B cell (primary cell): ENCODE measurements around the gene VPS39. TPM values are rescaled to one million over a fixed set of nuclear protein-coding genes. Genes with fewer than 3 reads are reported as not detected.

Source experiments
- ATAC-seq: fragments of 200-7000 bp; cut with Tn5 transposase; one replicate; pipeline ENCODE4 v1.10.0; 2021; ENCODE audit warnings: low read depth, mild to moderate bottlenecking, moderate number of reproducible peaks, moderate library complexity
- CTCF ChIA-PET: fragments of 350-600 bp; sonication (Branson Sonifier 250); formaldehyde crosslinking; loops from one replicate; lab custom pipeline; 2021; ENCODE audit warnings: antibody characterized with exemption, inconsistent platforms; lab: Charles Lee
- POLR2A ChIA-PET: fragments of 350-600 bp; sonication (Branson Sonifier 250); formaldehyde crosslinking; loops from one replicate; lab custom pipeline; 2021; ENCODE audit warnings: antibody characterized with exemption; lab: Charles Lee
- DNase-seq: peaks from one replicate; pipeline ENCODE4 v3.0.0; 2013
- H2AFZ ChIP-seq: 2 replicates; pipeline ENCODE4 v1.6.1; 2012; ENCODE audit warnings: mild to moderate bottlenecking, low read depth, low read length; ENCODE audit not compliant: insufficient read depth, poor library complexity, severe bottlenecking
- H3K27ac ChIP-seq, 2 donors: 1 replicate in 1 of 2; 2 replicates in 1 of 2; pipeline ENCODE4 v1.5.1; 2012 to 2013; ENCODE audit warnings: low read length in 2 of 2, mild to moderate bottlenecking in 2 of 2, moderate library complexity in 1 of 2
- H3K27me3 ChIP-seq, 4 experiments: fragments of 200-600 bp in 1 of 4; sonication (generic) in 1 of 4; replicated peaks in 1 of 4; 1 replicate in 2 of 4; 2 replicates in 2 of 4; pipeline versions ENCODE4 v1.6.1 to v1.7.0; 2013 to 2016; ENCODE audit warnings: low read length in 3 of 4, mild to moderate bottlenecking in 2 of 4, mixed read lengths in 1 of 4, moderate library complexity in 1 of 4; ENCODE audit not compliant: insufficient read depth in 4 of 4, control insufficient read depth in 3 of 4; ENCODE audit errors: control extremely low read depth in 1 of 4
- H3K36me3 ChIP-seq, 2 experiments: replicated peaks in 1 of 2; 1 replicate in 1 of 2; 2 replicates in 1 of 2; pipeline versions ENCODE4 v1.6.1 to v1.7.1; 2013; ENCODE audit warnings: low read length in 1 of 2; ENCODE audit not compliant: insufficient read depth in 2 of 2, control insufficient read depth in 1 of 2; ENCODE audit errors: control extremely low read depth in 1 of 2, extremely low read depth in 1 of 2
- H3K4me1 ChIP-seq, 2 donors: fragments of 200-600 bp in 1 of 2; sonication (generic) in 1 of 2; 1 replicate in 1 of 2; 2 replicates in 1 of 2; pipeline versions ENCODE4 v1.5.1 to v1.6.1; 2013 to 2017; ENCODE audit warnings: low read length in 2 of 2; ENCODE audit not compliant: control insufficient read depth in 2 of 2, insufficient read depth in 2 of 2
- H3K4me2 ChIP-seq: replicated peaks from 2 replicates; pipeline ENCODE3; 2012; ENCODE audit warnings: mild to moderate bottlenecking, low read depth, low read length; ENCODE audit not compliant: poor library complexity, severe bottlenecking
- H3K4me3 ChIP-seq, 5 experiments: fragments of 200-600 bp in 1 of 5; sonication (generic) in 1 of 5; 1 replicate in 3 of 5; 2 replicates in 2 of 5; pipeline versions ENCODE4 v1.5.1 to v1.7.0; 2011 to 2016; ENCODE audit warnings: low read length in 4 of 5, mild to moderate bottlenecking in 4 of 5, low read depth in 2 of 5, control low read depth in 1 of 5, moderate library complexity in 1 of 5; ENCODE audit not compliant: insufficient read depth in 1 of 5; ENCODE audit errors: control extremely low read depth in 1 of 5, extremely low read depth in 1 of 5
- H3K79me2 ChIP-seq: fragments of 200-600 bp; sonication (generic); one replicate; pipeline ENCODE4 v1.6.0; 2016; ENCODE audit warnings: low read length; ENCODE audit not compliant: control insufficient read depth, insufficient read depth
- H3K9ac ChIP-seq: fragments of 200-600 bp; sonication (generic); 2 replicates; pipeline ENCODE4 v1.6.1; 2017; ENCODE audit warnings: mild to moderate bottlenecking, low read length, moderate library complexity
- H3K9me3 ChIP-seq, 3 donors: one replicate each; pipeline versions ENCODE4 v1.6.1 to v1.7.1; 2013; ENCODE audit warnings: low read length in 2 of 3; ENCODE audit not compliant: control insufficient read depth in 2 of 3, insufficient read depth in 1 of 3; ENCODE audit errors: control extremely low read depth in 1 of 3
- H4K20me1 ChIP-seq: 2 replicates; pipeline ENCODE4 v1.6.0; 2012; ENCODE audit warnings: mild to moderate bottlenecking, low read length; ENCODE audit not compliant: insufficient read depth, control insufficient read depth, poor library complexity, severe bottlenecking
- H3K27ac Mint-ChIP-seq: one replicate; pipeline ENCODE4 v1.8.0; 2021; ENCODE audit warnings: mixed read lengths
- H3K27me3 Mint-ChIP-seq: one replicate; pipeline ENCODE4 v1.8.0; 2021; ENCODE audit warnings: mixed read lengths
- H3K4me1 Mint-ChIP-seq: one replicate; pipeline ENCODE4 v1.8.0; 2021; ENCODE audit warnings: mixed read lengths
- H3K4me3 Mint-ChIP-seq: one replicate; pipeline ENCODE4 v1.8.0; 2021; ENCODE audit warnings: mixed read lengths
- H3K9me3 Mint-ChIP-seq: one replicate; pipeline ENCODE4 v1.8.0; 2022; ENCODE audit warnings: mixed read lengths; ENCODE audit not compliant: insufficient read depth
- CTCF ChIP-seq: fragments of 200-600 bp; IDR thresholded peaks from one replicate; pipeline ENCODE4 v1.8.0; 2022; ENCODE audit warnings: antibody characterized with exemption, mild to moderate bottlenecking
- EZH2 ChIP-seq: IDR thresholded peaks from 2 replicates; pipeline ENCODE4 v1.6.1; 2012; ENCODE audit warnings: borderline replicate concordance, low read depth, mild to moderate bottlenecking, moderate library complexity, low read length; ENCODE audit not compliant: insufficient read depth, poor library complexity, severe bottlenecking
- WGBS: methylation state at CpG from one replicate; pipeline ENCODE4 v1.1.5; 2013; ENCODE audit warnings: missing lambda C conversion rate; ENCODE audit not compliant: insufficient coverage; 5-methylcytosine and 5-hydroxymethylcytosine counted together
- intact Hi-C: fragments of 100-400 bp; cut with micrococcal nuclease; formaldehyde crosslinking; loops from one replicate; pipeline ENCODE4 v1.10.0; 2022
- polyA plus RNA-seq: library from polyadenylated mRNA; depleted of rRNA; stranded (reverse); fragments of >200 nt; gene quantifications from 2 replicates; pipeline ENCODE4 v1.2.3, GENCODE V29; 2012
- total RNA-seq, 2 donors: library from RNA; stranded (reverse); fragments of 120-200 nt in 1 of 2; gene quantifications; 1 replicate in 1 of 2; 2 replicates in 1 of 2; pipeline versions ENCODE4 v1.2.3 to v1.2.4, GENCODE V29; 2013 to 2022

VPS39 gene
- total and polyA plus RNA-seq, 2 donors (not counting 1 experiment from before 2014, with no cell fraction given) = 82.8 to 145 TPM

- no peaks in the 10 kb centered on the region for H3K4me1 Mint-ChIP-seq
- H4K20me1 ChIP-seq = no peaks in the 10 kb centered on the region
- H3K27me3 ChIP-seq = peaks cover 0 to 6% (median 0%) of the 10 kb centered on the region in 4 experiments
- H3K4me2 ChIP-seq = no peak overlapping the region
- intact Hi-C loops = no loop called here
- no peaks in the 10 kb centered on the region for H3K9me3 ChIP-seq
- H3K9ac ChIP-seq = no peak overlapping the region
- H3K4me3 Mint-ChIP-seq = no peak overlapping the region
- H3K27ac ChIP-seq = no peak overlapping the region
- DNase-seq = no peak
- no peak for ATAC-seq
- H3K4me1 ChIP-seq = no peaks in the 10 kb centered on the region
- H3K4me3 ChIP-seq = no peak overlapping the region
- ChIA-PET CTCF (no interaction called here), POLR2A (no interaction called here)
- 93% methylated on average over 13 of the region's 24 CpGs for WGBS
- H3K9me3 Mint-ChIP-seq = no peaks in the 10 kb centered on the region
- TF ChIP-seq EZH2 = no peak
- no peak for TF ChIP-seq CTCF
- no peaks in the 10 kb centered on the region for H3K36me3 ChIP-seq
- no peak overlapping the region for H2AFZ ChIP-seq
- peaks cover 4% of the 10 kb centered on the region for H3K27me3 Mint-ChIP-seq
- no peaks in the 10 kb centered on the region for H3K79me2 ChIP-seq
- no peak overlapping the region for H3K27ac Mint-ChIP-seq
These were observed 61.3 kb downstream of the VPS39 start for GRCh38 chr15:42146551-42147430.
